GM12801 (cell line): ENCODE measurements around the gene PCBP3.

Source experiments
- TF ChIP-seq, protein P1 (sequence below): IDR thresholded peaks from one replicate; pipeline ENCODE4 v1.5.1; 2011; ENCODE audit warnings: control low read depth; ENCODE audit not compliant: insufficient read length; ENCODE audit errors: extremely low read depth

Gene PCBP3

DNA sequence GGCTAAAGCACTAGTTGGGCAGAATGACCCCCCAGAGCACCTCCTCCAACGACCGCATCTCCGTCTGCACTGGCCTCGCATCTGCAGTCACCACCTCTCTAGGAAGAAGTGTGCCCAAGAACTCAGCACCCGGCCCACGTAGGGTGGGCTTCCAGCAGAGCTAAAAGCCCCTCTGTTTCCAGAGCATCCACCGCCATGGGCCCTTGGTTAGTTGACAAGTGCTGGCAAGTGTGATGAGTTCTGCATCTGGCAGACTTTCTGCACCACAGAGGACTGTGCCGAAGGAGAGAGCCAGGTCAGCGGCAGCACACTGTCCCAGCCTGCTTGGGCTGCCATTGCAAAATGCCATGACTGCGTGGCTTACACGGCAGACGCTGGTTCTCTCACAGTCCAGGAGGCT lies 261.7 kb downstream of the PCBP3 start:
- TF ChIP-seq, protein P1, sequence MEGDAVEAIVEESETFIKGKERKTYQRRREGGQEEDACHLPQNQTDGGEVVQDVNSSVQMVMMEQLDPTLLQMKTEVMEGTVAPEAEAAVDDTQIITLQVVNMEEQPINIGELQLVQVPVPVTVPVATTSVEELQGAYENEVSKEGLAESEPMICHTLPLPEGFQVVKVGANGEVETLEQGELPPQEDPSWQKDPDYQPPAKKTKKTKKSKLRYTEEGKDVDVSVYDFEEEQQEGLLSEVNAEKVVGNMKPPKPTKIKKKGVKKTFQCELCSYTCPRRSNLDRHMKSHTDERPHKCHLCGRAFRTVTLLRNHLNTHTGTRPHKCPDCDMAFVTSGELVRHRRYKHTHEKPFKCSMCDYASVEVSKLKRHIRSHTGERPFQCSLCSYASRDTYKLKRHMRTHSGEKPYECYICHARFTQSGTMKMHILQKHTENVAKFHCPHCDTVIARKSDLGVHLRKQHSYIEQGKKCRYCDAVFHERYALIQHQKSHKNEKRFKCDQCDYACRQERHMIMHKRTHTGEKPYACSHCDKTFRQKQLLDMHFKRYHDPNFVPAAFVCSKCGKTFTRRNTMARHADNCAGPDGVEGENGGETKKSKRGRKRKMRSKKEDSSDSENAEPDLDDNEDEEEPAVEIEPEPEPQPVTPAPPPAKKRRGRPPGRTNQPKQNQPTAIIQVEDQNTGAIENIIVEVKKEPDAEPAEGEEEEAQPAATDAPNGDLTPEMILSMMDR, result no peak

DNA sequence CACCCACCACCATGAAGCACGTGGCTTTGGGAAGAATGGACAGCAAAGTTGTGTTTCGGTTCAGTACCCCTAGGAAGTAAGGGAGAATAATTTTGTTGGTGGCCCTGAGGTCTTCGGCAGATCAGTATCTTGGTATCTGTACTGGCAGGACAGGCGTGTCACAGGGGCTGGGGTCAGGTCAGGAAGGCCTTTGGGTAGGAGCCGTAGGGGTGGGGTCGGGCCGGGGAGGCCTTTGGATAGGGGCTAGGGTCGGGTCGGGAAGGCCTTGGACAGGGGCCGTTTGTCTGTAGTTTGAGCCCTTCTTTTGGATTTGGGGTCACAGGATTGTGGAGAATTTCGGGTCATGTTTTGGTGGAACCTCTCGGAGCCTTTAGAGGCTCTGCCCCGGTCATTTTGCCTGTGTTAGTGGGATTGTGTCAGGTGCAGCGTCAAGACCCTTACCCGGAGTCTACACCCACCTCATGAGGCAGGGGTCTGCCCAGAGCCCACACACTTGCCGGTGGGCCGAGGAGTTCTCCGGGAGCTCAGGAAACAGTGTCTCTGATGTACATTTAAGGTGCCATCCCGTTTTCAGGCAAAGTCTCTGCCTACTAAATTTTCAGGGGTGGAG lies 262.8 kb downstream of the PCBP3 start:
- TF ChIP-seq, protein P1, result no peak

DNA sequence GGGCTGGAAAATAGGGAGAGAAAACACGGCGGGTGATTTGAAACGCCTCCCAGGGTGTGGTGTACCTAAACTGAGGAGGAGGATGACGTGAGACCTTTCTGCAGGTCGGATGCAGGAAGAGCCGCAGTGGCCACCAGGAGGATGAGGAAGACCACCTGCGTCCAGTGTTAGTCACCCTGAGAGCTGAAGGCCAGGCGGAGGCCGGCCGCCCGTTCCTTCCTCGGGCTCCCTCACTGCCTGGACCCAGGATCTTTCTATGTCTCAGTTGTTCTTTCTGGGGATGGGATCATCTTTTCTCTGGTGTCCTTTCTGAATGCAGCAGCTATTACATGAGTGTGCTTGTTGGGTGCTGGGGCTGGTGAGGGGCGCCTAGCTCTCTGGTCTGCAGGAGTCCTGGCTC lies 263.3 kb downstream of the PCBP3 start:
- TF ChIP-seq, protein P1, result no peak

DNA sequence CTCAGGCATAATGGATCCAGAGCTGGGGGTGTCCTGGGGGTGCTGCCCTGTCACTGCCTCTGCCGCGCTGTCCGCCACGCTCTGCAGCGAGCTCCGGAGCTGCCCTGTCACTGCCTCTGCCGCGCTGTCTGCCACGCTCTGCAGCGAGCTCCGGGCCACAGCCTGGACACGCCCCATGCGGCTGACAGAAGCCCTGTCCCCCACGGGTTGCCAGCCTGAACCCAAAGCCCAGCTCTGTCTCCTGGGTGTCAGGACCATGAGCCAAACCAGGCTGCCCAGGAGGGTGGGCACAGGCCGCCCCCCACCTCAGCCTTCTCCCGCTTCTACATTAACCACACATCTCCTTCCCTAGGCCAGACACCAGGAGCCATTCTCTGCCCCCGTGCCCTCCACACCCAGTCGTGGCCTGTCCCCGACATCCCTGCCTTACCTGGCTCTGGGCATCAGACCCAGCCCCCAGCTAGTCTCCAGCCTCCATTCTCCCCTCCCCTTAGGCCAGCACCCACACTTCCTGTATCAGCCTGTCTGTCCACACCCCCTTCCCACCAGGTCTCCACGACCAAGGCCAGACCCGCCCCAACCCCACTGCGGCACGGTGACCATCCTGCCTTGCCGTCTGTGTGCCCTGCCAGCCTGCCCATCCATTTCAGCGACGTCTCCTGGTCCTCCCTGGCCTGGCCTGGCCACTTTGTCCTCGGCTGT lies 265.2 kb downstream of the PCBP3 start:
- TF ChIP-seq, protein P1, result no peak

DNA sequence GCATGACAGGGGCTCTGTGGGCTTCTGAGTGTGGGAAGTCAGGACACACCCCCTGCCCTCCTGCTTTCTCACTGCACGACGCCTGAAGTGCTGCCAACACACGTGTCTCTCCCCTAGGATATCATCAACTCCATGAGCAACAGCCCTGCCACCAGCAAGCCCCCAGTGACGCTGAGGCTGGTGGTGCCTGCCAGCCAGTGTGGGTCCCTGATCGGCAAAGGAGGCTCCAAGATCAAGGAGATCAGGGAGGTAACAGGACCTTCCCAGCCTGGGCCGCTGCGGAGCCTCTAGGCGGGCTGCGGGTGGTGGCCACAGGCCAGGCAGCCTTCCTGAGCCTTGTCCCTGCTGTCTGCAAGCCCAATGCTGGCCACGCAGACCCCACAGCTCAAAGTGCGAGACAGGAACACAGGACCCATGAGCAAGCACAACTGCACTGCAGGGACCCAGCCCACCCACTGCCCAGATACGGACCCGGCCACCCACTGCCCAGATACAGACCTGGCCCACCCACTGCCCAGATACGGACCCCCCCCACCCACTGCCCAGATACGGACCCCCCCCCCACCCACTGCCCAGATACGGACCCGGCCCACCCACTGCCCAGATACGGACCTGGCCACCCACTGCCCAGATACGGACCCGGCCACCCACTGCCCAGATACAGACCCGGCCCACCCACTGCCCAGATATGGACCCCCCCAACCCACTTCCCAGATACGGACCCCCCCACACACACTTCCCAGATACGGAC lies 265.9 kb downstream of the PCBP3 start:
- TF ChIP-seq, protein P1, result no peak

DNA sequence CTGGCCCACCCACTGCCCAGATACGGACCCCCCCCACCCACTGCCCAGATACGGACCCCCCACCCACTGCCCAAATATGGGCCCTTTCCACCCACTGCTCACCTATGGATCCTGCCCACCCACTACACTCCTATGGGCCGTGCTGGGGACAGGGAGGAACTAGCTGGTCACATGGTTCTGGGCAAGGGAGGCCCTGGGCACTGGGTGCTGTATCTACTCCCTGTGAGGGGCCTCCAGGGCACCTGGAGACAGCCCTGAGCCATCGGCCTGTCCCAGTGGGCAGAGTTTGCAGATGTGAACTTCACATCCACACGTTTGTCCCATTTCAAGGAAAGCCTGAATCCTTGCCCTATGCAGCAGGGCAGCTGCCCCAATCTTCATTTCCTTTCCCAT lies 266.6 kb downstream of the PCBP3 start:
- TF ChIP-seq, protein P1, result no peak

DNA sequence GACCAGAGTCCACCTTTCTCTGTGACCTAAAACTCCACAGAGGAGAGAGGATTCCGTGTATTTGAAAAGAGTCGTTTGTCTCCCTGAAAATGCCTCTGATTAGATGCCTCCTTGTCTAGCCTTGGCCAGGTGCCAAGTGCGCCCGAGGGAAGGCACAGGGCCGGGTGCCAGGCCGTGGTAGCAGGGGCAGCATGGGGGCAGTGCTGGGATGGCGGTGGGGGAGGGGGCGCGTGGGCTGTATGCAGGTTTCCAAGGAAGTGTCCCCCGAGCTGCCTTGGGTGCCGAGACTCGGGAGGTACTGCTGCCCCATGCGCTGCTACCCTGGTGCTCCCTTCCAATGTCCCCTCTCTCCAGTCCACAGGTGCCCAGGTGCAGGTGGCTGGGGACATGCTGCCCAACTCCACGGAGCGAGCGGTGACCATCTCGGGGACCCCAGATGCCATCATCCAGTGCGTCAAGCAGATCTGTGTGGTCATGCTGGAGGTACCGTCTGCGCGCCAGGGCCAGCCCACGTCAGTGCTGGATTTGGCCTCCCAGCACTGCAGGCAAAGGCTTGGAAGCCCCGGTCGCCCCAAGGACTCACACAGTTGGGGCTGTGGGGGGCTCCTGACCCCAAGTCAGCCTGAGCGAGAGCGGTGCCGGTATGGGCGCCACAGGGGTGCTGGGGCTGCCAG lies 267.2 kb downstream of the PCBP3 start:
- TF ChIP-seq, protein P1, result no peak
